Neural cell (in vitro differentiated cells): Measurements from ENCODE around the gene DNAH1. TPM values are rescaled to one million over a fixed set of nuclear protein-coding genes. Genes with fewer than 3 reads are reported as not detected.

Source experiments
- H2AFZ ChIP-seq: fragments of 200-600, 300-800 bp; sonication (generic), shearing (Covaris generic); 2 replicates; pipeline ENCODE4 v1.6.0; 2014; ENCODE audit warnings: low read depth, mild to moderate bottlenecking, antibody characterized with exemption, low read length, moderate library complexity
- H3F3A ChIP-seq: fragments of 200-600 bp; shearing (Covaris generic); 2 replicates; pipeline ENCODE4 v1.6.1; 2016; ENCODE audit warnings: mild to moderate bottlenecking, moderate library complexity, mixed read lengths, antibody characterized with exemption, low read length; ENCODE audit not compliant: insufficient read depth, poor library complexity, severe bottlenecking
- H3K27ac ChIP-seq: fragments of 200-600, 300-800 bp; sonication (generic), shearing (Covaris generic); 2 replicates; pipeline ENCODE4 v1.5.1; 2014; ENCODE audit warnings: mild to moderate bottlenecking, low read length, moderate library complexity
- H3K27me3 ChIP-seq: fragments of 300-800, 200-600 bp; sonication (generic), shearing (Covaris generic); 2 replicates; pipeline ENCODE4 v1.6.0; 2014; ENCODE audit warnings: mild to moderate bottlenecking, low read depth, low read length, moderate library complexity; ENCODE audit not compliant: insufficient read depth
- H3K36me3 ChIP-seq: fragments of 300-800, 200-600 bp; sonication (generic), shearing (Covaris generic); 2 replicates; pipeline ENCODE4 v1.5.1; 2014; ENCODE audit warnings: mild to moderate bottlenecking, antibody characterized with exemption, low read length, moderate library complexity; ENCODE audit not compliant: insufficient read depth
- H3K4me2 ChIP-seq: fragments of 300-800, 200-600 bp; sonication (generic), shearing (Covaris generic); 2 replicates; pipeline ENCODE4 v1.6.0; 2014; ENCODE audit warnings: mild to moderate bottlenecking, low read length
- H3K4me3 ChIP-seq: fragments of 300-800, 200-600 bp; sonication (generic), shearing (Covaris generic); 2 replicates; pipeline ENCODE4 v1.5.1; 2014; ENCODE audit warnings: mild to moderate bottlenecking, low read length, moderate library complexity
- H3K79me2 ChIP-seq: fragments of 200-600 bp; shearing (Covaris generic); replicated peaks from 2 replicates; pipeline ENCODE4 v1.6.0; 2014; ENCODE audit warnings: mild to moderate bottlenecking, low read length, moderate library complexity; ENCODE audit not compliant: insufficient read depth
- H3K9ac ChIP-seq: fragments of 300-800, 200-600 bp; sonication (generic), shearing (Covaris generic); 2 replicates; pipeline ENCODE4 v1.6.1; 2016; ENCODE audit warnings: mild to moderate bottlenecking, low read length, mixed read lengths
- H3K9me2 ChIP-seq: fragments of 200-600 bp; shearing (Covaris generic); 2 replicates; pipeline ENCODE4 v1.6.1; 2016; ENCODE audit warnings: mild to moderate bottlenecking, low read length, mixed read lengths; ENCODE audit not compliant: insufficient read depth
- H3K9me3 ChIP-seq: fragments of 200-600, 300-800 bp; sonication (generic), shearing (Covaris generic); 2 replicates; pipeline ENCODE4 v1.6.1; 2016; ENCODE audit warnings: mild to moderate bottlenecking, mixed run types, low read length, moderate library complexity, mixed read lengths
- H4K20me1 ChIP-seq: fragments of 200-600 bp; shearing (Covaris generic); 2 replicates; pipeline ENCODE4 v1.6.1; 2016; ENCODE audit warnings: mild to moderate bottlenecking, mixed run types; ENCODE audit not compliant: insufficient read depth
- EP300 ChIP-seq: fragments of 450-650 bp; conservative IDR thresholded peaks from 2 replicates; pipeline ENCODE4 v1.6.1; 2014; ENCODE audit warnings: antibody characterized with exemption, mild to moderate bottlenecking, moderate library complexity; ENCODE audit not compliant: poor library complexity, severe bottlenecking
- EZH2 ChIP-seq: fragments of 200-600, 300-800 bp; shearing (Covaris generic), sonication (generic); IDR thresholded peaks from 2 replicates; pipeline ENCODE4 v1.6.1; 2014; ENCODE audit warnings: antibody characterized with exemption, low read length, borderline replicate concordance, mild to moderate bottlenecking; ENCODE audit not compliant: insufficient read depth, poor library complexity, severe bottlenecking
- MXI1 ChIP-seq: fragments of 450-650 bp; conservative IDR thresholded peaks from 2 replicates; pipeline ENCODE4 v1.6.1; 2014; ENCODE audit warnings: antibody characterized with exemption, mild to moderate bottlenecking; ENCODE audit not compliant: poor library complexity, severe bottlenecking
- POLR2AphosphoS5 ChIP-seq: IDR thresholded peaks from 2 replicates; pipeline ENCODE4 v1.6.1; 2012
- RAD21 ChIP-seq: fragments of 450-650 bp; conservative IDR thresholded peaks from 2 replicates; pipeline ENCODE4 v1.6.1; 2014; ENCODE audit warnings: antibody characterized with exemption, mild to moderate bottlenecking, moderate library complexity
- SMC3 ChIP-seq: fragments of 450-650 bp; conservative IDR thresholded peaks from 2 replicates; pipeline ENCODE4 v1.6.1; 2014; ENCODE audit warnings: antibody characterized with exemption, mild to moderate bottlenecking, moderate library complexity; ENCODE audit not compliant: poor library complexity
- TAF1 ChIP-seq: IDR thresholded peaks from 2 replicates; pipeline ENCODE4 v1.6.1; 2012; ENCODE audit warnings: low read depth
- polyA plus RNA-seq: library from polyadenylated mRNA; depleted of rRNA; stranded (reverse); fragments of >200 nt; gene quantifications from 2 replicates; pipeline ENCODE4 v1.2.3, GENCODE V29; 2014
- TF ChIP-seq, protein P1 (sequence below): IDR thresholded peaks from 2 replicates; pipeline ENCODE4 v1.6.1; 2012; ENCODE audit warnings: borderline replicate concordance
- TF ChIP-seq, protein P2 (sequence below): fragments of 450-650 bp; IDR thresholded peaks from 2 replicates; pipeline ENCODE4 v1.5.1; 2014; ENCODE audit warnings: antibody characterized with exemption, mild to moderate bottlenecking, moderate library complexity; ENCODE audit not compliant: poor library complexity, severe bottlenecking

DNAH1 gene
- polyA plus RNA-seq, 1 donor from 2014 or later, result 5.4 TPM

DNA sequence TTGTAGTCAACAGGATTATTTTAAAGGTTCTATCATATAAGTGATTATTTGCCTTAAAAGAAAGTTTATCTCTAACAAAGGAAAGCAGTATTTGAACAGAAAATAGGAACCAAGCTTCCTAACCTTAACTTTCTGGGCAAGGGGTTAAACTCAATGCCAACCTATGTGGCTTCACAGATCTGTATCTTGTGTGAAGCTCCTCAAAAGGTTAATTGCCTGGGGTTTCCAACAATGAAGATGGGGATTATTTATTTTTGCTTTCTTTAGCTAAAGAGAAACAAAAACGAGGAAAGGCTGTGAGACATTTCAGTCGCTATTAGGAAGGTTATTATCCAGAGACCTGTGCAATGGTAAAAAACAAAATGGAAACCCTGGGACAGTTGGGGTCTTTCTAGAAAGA is 36.5 kb upstream of the DNAH1 start:
- peak overlapping the region; percentile 17 for H3K4me2 ChIP-seq
- no peaks in the 10 kb centered on the region for H4K20me1 ChIP-seq
- no peaks in the 10 kb centered on the region for H3K36me3 ChIP-seq
- H3K27ac ChIP-seq, result no peak overlapping the region
- TF ChIP-seq EZH2 (no peak), TAF1 (no peak), MXI1 (no peak), RAD21 (no peak), SMC3 (no peak), EP300 (no peak), POLR2AphosphoS5 (no peak)
- TF ChIP-seq, protein P1, sequence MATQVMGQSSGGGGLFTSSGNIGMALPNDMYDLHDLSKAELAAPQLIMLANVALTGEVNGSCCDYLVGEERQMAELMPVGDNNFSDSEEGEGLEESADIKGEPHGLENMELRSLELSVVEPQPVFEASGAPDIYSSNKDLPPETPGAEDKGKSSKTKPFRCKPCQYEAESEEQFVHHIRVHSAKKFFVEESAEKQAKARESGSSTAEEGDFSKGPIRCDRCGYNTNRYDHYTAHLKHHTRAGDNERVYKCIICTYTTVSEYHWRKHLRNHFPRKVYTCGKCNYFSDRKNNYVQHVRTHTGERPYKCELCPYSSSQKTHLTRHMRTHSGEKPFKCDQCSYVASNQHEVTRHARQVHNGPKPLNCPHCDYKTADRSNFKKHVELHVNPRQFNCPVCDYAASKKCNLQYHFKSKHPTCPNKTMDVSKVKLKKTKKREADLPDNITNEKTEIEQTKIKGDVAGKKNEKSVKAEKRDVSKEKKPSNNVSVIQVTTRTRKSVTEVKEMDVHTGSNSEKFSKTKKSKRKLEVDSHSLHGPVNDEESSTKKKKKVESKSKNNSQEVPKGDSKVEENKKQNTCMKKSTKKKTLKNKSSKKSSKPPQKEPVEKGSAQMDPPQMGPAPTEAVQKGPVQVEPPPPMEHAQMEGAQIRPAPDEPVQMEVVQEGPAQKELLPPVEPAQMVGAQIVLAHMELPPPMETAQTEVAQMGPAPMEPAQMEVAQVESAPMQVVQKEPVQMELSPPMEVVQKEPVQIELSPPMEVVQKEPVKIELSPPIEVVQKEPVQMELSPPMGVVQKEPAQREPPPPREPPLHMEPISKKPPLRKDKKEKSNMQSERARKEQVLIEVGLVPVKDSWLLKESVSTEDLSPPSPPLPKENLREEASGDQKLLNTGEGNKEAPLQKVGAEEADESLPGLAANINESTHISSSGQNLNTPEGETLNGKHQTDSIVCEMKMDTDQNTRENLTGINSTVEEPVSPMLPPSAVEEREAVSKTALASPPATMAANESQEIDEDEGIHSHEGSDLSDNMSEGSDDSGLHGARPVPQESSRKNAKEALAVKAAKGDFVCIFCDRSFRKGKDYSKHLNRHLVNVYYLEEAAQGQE, result no peak
- TF ChIP-seq, protein P2, sequence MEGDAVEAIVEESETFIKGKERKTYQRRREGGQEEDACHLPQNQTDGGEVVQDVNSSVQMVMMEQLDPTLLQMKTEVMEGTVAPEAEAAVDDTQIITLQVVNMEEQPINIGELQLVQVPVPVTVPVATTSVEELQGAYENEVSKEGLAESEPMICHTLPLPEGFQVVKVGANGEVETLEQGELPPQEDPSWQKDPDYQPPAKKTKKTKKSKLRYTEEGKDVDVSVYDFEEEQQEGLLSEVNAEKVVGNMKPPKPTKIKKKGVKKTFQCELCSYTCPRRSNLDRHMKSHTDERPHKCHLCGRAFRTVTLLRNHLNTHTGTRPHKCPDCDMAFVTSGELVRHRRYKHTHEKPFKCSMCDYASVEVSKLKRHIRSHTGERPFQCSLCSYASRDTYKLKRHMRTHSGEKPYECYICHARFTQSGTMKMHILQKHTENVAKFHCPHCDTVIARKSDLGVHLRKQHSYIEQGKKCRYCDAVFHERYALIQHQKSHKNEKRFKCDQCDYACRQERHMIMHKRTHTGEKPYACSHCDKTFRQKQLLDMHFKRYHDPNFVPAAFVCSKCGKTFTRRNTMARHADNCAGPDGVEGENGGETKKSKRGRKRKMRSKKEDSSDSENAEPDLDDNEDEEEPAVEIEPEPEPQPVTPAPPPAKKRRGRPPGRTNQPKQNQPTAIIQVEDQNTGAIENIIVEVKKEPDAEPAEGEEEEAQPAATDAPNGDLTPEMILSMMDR, result no peak
- no peaks in the 10 kb centered on the region for H3K9me3 ChIP-seq
- no peaks in the 10 kb centered on the region for H3K27me3 ChIP-seq
- no peaks in the 10 kb centered on the region for H3K9me2 ChIP-seq
- peak overlapping the region; percentile 97 for H3K9ac ChIP-seq
- H3K79me2 ChIP-seq, result peaks cover 35% of the 10 kb centered on the region
- H2AFZ ChIP-seq, result no peak overlapping the region
- H3K4me3 ChIP-seq, result peak overlapping the region; percentile 72
- H3F3A ChIP-seq, result no peaks in the 10 kb centered on the region

DNA sequence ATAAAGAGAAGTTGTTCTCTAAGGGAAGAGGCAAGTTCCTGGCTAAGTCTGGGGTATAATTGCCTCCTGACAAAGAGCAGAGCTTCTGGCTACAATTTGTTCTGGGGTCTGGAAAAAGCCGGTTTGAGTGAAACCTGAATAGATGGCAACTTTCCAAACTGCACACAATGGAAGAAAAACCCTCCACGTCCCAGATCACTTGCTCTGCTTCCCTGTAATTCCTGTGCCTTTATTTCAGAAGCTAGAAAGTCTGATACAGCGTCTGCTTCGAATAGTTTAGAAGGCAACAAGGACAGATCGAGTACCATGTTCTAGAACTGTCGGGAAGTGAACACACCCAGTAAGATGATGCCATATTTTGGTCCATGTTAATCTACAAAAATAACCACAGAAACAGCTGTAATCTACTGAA is 36.1 kb upstream of the DNAH1 start:
- TF ChIP-seq SMC3, result no peak
- TF ChIP-seq, protein P1, result no peak
- no peak for TF ChIP-seq TAF1
- H3K79me2 ChIP-seq, result peaks cover 31% of the 10 kb centered on the region
- H3K27me3 ChIP-seq, result no peaks in the 10 kb centered on the region
- no peaks in the 10 kb centered on the region for H3K9me2 ChIP-seq
- no peak overlapping the region for H3K4me2 ChIP-seq
- H3K9ac ChIP-seq, result no peak overlapping the region
- no peaks in the 10 kb centered on the region for H3K36me3 ChIP-seq
- no peaks in the 10 kb centered on the region for H4K20me1 ChIP-seq
- H3K27ac ChIP-seq, result no peak overlapping the region
- H3K9me3 ChIP-seq, result no peaks in the 10 kb centered on the region
- peak overlapping the region; percentile 72 for H3K4me3 ChIP-seq
- H2AFZ ChIP-seq, result no peak overlapping the region
- no peaks in the 10 kb centered on the region for H3F3A ChIP-seq
